ENCODE results near the gene ALAS1. TPM values are rescaled to one million over a fixed set of nuclear protein-coding genes. Genes with fewer than 3 reads are reported as not detected.

ALAS1 gene
- total RNA-seq, 2 experiments from 2014 or later, result 34.4 to 43.6 TPM

DNA sequence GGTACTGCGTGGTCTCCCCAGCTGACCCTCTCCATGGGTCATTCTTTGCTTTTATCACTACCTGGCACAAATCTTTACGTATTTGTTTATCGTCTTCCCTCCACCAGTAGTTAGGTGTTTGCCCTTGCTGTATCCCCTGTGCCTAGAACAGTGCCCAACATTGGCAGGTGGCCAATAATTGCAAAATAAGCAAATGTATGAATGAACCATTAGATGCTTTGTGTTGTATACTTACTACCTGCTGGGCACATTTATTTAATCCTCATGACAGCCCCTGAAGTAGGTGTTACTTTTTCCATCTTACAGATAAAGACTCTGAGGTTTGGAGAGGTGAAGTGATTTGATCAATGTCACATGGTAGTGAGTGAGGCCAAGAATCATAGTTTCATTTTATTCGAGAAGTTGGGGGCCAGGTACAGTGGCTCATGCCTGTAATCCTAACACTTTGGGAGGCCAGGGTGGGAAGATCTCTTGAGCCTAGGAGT is 43.0 kb downstream of the ALAS1 start:
- no peak for DNase-seq (ENCODE audit: low spot score)
- Histone ChIP-seq H3K4me1 (ENCODE audit: insufficient read depth, low read length, poor library complexity, severe bottlenecking) (peaks cover 29% of the 10 kb centered on the region), H2AFZ (ENCODE audit: low read length) (no peak overlapping the region), H3K79me2 (ENCODE audit: insufficient read depth, low read depth, low read length) (peaks cover 22% of the 10 kb centered on the region; the same call in 1 of the 2 replicates), H3K4me3 (ENCODE audit: low read depth, low read length, poor library complexity, severe bottlenecking) (no peak overlapping the region), H3K27ac (ENCODE audit: low read depth, low read length, poor library complexity, severe bottlenecking) (peak overlapping the region; percentile 42), H3K36me3 (ENCODE audit: insufficient read depth, low read length) (no peaks in the 10 kb centered on the region; the same call in 1 of the 2 replicates), H3K4me2 (ENCODE audit: low read length) (peak overlapping the region; percentile 73; the same call in 1 of the 2 replicates), H3K9me2 (ENCODE audit: insufficient read depth, low read length) (no peaks in the 10 kb centered on the region), H4K20me1 (ENCODE audit: insufficient read depth, low read length) (no peaks in the 10 kb centered on the region), H3K9me3 (ENCODE audit: low read length) (no peaks in the 10 kb centered on the region)
- no peak for TF ChIP-seq EZH2phosphoT487 (IDR thresholded peaks at IDR 0.05; ENCODE audit: borderline replicate concordance, low read depth, low read length)
- TF ChIP-seq, protein P1, sequence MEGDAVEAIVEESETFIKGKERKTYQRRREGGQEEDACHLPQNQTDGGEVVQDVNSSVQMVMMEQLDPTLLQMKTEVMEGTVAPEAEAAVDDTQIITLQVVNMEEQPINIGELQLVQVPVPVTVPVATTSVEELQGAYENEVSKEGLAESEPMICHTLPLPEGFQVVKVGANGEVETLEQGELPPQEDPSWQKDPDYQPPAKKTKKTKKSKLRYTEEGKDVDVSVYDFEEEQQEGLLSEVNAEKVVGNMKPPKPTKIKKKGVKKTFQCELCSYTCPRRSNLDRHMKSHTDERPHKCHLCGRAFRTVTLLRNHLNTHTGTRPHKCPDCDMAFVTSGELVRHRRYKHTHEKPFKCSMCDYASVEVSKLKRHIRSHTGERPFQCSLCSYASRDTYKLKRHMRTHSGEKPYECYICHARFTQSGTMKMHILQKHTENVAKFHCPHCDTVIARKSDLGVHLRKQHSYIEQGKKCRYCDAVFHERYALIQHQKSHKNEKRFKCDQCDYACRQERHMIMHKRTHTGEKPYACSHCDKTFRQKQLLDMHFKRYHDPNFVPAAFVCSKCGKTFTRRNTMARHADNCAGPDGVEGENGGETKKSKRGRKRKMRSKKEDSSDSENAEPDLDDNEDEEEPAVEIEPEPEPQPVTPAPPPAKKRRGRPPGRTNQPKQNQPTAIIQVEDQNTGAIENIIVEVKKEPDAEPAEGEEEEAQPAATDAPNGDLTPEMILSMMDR (conservative IDR thresholded peaks at IDR 0.05; ENCODE audit: low read length), result 0 out of 2 replicates have a peak, but pooled peaks have one; percentile 0
- POLR2A ChIA-PET, result interaction anchor here (0.5 to 2.8 kb wide), 5 partner anchors 11 to 537 kb away, joined by 3 to 28 read pairs (median 3); partner anchors contain the start of genes ITIH1 and TLR9
- BruUV-seq (replicated peaks), result no TSS peak
- intact Hi-C loops (cut with micrococcal nuclease; ENCODE audit: unreplicated experiment), result no loop called here
- CTCF ChIA-PET (ENCODE audit: unreplicated experiment), result interaction anchor here (1.0 kb wide), 1 partner anchor 9 kb away, joined by 3 read pairs; no protein-coding TSS in a partner anchor

DNA sequence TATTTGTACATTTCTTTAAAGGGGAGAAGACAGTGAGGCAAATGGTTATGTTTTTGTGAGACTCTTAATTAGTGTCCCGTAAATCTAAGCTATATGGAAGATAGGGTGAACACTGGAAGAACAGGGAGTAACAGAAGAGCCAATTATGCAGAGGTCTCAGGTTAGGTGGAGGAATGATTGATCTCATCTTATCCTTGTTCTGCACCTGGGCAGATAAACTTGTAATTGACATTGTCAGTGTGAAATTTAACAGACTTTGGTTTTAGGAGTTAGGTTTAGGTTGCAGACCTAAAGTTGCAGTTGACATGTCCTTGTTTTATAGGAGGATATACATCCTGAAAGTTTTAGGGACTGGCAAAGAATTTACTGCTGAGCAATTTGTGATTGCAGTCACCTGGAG is 44.1 kb downstream of the ALAS1 start:
- H3K9me3 ChIP-seq (ENCODE audit: low read length), result no peaks in the 10 kb centered on the region
- peaks cover 28% of the 10 kb centered on the region for H3K4me1 ChIP-seq (ENCODE audit: insufficient read depth, low read length, poor library complexity, severe bottlenecking)
- no peak overlapping the region for H2AFZ ChIP-seq (ENCODE audit: low read length)
- H3K36me3 ChIP-seq (ENCODE audit: insufficient read depth, low read length), result no peaks in the 10 kb centered on the region; the same call in 1 of the 2 replicates
- BruUV-seq (replicated peaks), result no TSS peak
- no peaks in the 10 kb centered on the region for H3K9me2 ChIP-seq (ENCODE audit: insufficient read depth, low read length)
- H3K4me2 ChIP-seq (ENCODE audit: low read length), result no peak overlapping the region
- H3K79me2 ChIP-seq (ENCODE audit: insufficient read depth, low read depth, low read length), result peaks cover 16% of the 10 kb centered on the region; the same call in 1 of the 2 replicates
- TF ChIP-seq EZH2phosphoT487 (IDR thresholded peaks at IDR 0.05; ENCODE audit: borderline replicate concordance, low read depth, low read length), result no peak
- TF ChIP-seq, protein P1 (conservative IDR thresholded peaks at IDR 0.05; ENCODE audit: low read length), result no peak
- H3K4me3 ChIP-seq (ENCODE audit: low read depth, low read length, poor library complexity, severe bottlenecking), result no peak overlapping the region
- intact Hi-C loops (cut with micrococcal nuclease; ENCODE audit: unreplicated experiment), result no loop called here
- H4K20me1 ChIP-seq (ENCODE audit: insufficient read depth, low read length), result no peaks in the 10 kb centered on the region
- no peak overlapping the region for H3K27ac ChIP-seq (ENCODE audit: low read depth, low read length, poor library complexity, severe bottlenecking)
- POLR2A ChIA-PET, result interaction anchor here (1.0 to 2.8 kb wide), 2 partner anchors 10 to 15 kb away, joined by 3 to 28 read pairs; no protein-coding TSS in a partner anchor
- CTCF ChIA-PET (ENCODE audit: unreplicated experiment), result no interaction called here
- no peak for DNase-seq (ENCODE audit: low spot score)

All from OCI-LY7 (cell line).